ACHN (cell line): ENCODE measurements around the gene HNRNPU.

Source experiments
- DNase-seq: peaks from one replicate; pipeline ENCODE4 v3.0.0-alpha.2; 2015
- in situ Hi-C: cut with HindIII; loops from 2 replicates; pipeline ENCODE4 v1.10.0; 2017; ENCODE audit warnings: low sequenced_read_pairs, low pct_ligation_motif_present, low pct_unique_long_range_greater_than_20kb

Gene HNRNPU

GRCh38 chr1:244864253-244865027 is at the start of gene HNRNPU:
TSS of gene HNRNPU (minus strand) at chr1:244864543. CDS start at chr1:244864307, 236 bp downstream.
- in situ Hi-C loops = no loop called here
- DNase-seq = peak; percentile 98

- in situ Hi-C loops = no loop called here
- DNase-seq = no peak
These were observed 49.5 kb upstream of the HNRNPU start for GRCh38 chr1:244913806-244914205.

- no peak for DNase-seq
- in situ Hi-C loops = no loop called here
These were observed 39.8 kb upstream of the HNRNPU start for GRCh38 chr1:244904119-244904518.

- in situ Hi-C loops = no loop called here
- DNase-seq = no peak
These were observed 37.2 kb upstream of the HNRNPU start for GRCh38 chr1:244901400-244902015.

GRCh38 chr1:244897476-244898254 is 33.3 kb upstream of the HNRNPU start:
- no peak for DNase-seq
- in situ Hi-C loops = no loop called here

GRCh38 chr1:244896550-244896949 is 32.2 kb upstream of the HNRNPU start:
- in situ Hi-C loops = no loop called here
- DNase-seq = no peak

DNA sequence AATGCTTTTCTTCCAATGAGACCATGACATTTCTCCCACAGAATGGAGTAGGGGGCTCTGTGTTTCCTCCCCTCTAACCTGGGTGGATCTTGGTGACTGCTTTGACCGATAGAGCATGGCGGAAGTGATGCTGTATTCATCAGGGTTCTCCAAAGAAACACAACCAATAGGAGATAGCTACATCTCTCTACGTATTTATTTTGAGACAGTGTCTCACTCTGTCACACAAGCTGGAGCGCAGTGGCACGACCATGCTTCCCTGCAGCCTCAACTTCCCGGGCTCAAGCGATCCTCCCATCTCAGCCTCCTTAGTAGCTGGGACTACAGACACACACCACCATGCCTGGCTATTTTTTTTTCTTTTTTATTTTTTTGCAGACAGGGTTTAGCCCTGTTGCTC is 29.5 kb upstream of the HNRNPU start:
- in situ Hi-C loops = no loop called here
- DNase-seq = no peak

DNA sequence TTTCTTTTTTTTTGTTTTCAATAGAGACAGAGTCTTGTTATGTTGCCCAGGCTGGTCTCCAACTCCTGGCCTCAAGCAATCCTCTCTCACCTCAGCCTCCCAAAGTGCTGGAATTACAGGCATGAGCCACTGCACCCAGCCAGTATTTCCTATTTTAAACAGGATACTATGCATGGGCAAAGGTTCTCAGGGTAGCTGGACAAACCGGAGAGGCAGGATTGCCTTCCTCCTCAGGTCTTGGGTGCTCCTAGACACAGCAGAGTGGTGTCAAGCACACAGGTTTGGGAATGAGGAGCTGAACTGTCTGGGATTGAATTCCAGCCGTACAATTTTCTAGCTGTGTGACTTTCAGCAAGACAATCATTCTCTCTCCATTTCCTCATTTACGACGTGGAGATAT is 22.9 kb upstream of the HNRNPU start:
- in situ Hi-C loops = no loop called here
- no peak for DNase-seq

DNA sequence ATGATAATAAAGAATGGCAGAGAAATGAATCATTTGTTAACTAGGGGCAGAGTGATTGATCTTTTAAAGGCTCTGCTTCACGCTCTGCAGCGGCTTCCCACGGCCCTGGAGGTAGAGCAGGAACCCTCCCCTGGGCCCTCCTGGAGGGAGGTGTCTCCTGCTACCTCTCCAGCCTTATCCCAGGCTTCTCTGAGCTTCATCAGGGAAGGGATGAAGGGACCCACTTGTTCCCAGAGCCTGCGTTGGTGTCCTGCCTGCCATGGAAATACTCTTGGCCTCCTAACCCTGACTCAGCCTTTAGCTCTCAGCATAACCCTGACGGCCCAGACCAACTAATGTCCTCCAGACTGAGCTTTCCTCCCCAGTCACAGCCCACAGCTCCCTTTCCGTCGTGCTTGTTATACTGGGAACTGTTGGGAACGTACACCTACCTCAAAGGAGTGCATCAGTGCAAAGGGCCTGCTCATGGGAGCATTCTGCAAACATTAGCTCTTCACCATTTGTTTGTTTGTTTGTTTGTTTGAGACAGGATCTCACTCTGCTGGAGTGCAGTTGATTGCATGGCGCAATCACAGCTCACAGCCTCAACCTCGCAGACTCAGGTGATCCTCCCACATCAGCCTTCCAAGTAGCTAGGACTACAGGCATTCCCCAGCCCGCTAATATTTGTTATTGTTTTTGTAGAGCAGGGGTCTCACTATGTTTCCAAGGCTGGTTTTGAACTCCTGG is 17.4 kb upstream of the HNRNPU start:
- in situ Hi-C loops = no loop called here
- no peak for DNase-seq

GRCh38 chr1:244878681-244879080 is 14.3 kb upstream of the HNRNPU start:
- in situ Hi-C loops = no loop called here
- no peak for DNase-seq

- DNase-seq = no peak
- in situ Hi-C loops = no loop called here
These were observed 12.0 kb upstream of the HNRNPU start for GRCh38 chr1:244876228-244876910.

- in situ Hi-C loops = no loop called here
- no peak for DNase-seq
These were observed 10.7 kb upstream of the HNRNPU start for GRCh38 chr1:244874974-244875579.

- in situ Hi-C loops = no loop called here
- DNase-seq = no peak
These were observed 5.6 kb upstream of the HNRNPU start for GRCh38 chr1:244869950-244870349.

DNA sequence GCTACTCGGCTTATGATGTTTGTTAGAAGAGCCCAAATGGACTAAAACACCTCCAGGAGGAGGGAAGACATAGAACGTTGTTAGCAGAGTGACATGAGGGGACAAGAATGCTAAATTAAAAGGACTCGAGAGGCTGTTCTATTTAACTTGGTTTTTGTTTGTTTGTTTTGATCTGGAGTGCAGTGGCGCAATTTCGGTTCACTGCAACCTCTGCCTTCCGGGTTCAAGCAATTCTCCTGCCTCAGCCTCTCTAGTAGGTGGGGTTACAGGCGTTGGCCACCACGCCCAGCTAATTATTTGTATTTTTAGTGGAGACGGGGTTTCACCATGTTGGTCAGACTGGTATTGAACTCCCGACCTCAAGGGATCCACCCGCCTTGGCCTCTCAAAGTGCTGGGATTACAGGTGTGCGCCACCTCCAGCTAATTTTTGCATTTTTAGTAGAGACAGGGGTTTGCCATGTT is 5.1 kb upstream of the HNRNPU start:
- in situ Hi-C loops = no loop called here
- DNase-seq = no peak

- DNase-seq = no peak
- in situ Hi-C loops = no loop called here
These were observed 4.4 kb upstream of the HNRNPU start for GRCh38 chr1:244868484-244869363.

- in situ Hi-C loops = no loop called here
- DNase-seq = no peak
These were observed 2.0 kb upstream of the HNRNPU start for GRCh38 chr1:244866355-244866754.

DNA sequence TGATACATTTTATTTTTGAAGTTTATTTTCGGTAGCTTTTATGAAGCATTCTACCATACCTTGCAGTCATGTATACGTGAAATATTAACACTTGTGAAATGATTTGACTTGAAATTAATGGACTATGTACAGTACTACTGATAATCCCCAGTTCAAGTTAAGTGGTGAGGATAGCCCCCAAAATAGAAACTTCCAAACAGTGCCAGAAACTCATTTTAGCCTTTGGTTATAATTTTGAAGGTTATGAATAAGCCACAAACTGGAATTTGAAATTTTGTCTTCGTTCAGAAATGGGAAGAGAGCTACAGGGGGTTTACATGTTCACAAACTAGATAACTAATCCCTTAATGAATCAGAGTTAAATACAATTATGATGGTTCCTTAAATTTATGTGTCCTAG is 1.5 kb upstream of the HNRNPU start:
- DNase-seq = no peak
- in situ Hi-C loops = no loop called here
